Measurements from ENCODE around the gene NRTN.
"Not testable (repeated sequence)": the region's sequence is repeated elsewhere in the genome, so short reads cannot be mapped to it uniquely, and the experiment has no call there.

Gene NRTN, protein sequence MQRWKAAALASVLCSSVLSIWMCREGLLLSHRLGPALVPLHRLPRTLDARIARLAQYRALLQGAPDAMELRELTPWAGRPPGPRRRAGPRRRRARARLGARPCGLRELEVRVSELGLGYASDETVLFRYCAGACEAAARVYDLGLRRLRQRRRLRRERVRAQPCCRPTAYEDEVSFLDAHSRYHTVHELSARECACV

GRCh38 chr19:5804516-5805461 is at the start of gene NRTN:
Gene NRTN (plus strand): TSS chr19:5805067. CDS start chr19:5824166, 19,099 bp downstream.
- DNase-seq = peak; percentile 62

- no peak for DNase-seq
Measured at GRCh38 chr19:5762608-5763217, 42.2 kb upstream of the NRTN start.

GRCh38 chr19:5765220-5765619 is 39.6 kb upstream of the NRTN start:
- DNase-seq = no peak

DNA sequence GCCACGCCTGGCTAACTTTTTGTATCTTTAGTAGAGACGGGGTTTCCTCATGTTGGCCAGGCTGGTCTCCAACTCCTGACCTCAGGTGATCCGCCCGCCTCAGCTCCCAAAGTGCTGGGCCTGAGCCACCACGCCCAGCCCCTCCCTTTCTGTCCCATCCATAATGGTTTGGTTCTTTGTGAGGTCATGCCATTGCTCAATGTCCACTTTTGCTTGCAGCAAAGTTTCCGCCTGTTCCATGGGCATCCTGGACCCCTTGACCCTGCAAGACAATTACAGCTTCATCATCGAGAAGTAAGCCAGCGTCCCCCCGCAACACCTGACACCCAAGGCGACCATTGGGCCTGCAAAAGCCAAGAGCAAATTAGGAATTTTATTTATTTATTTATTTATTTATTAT is 36.9 kb upstream of the NRTN start:
- no peak for DNase-seq

DNA sequence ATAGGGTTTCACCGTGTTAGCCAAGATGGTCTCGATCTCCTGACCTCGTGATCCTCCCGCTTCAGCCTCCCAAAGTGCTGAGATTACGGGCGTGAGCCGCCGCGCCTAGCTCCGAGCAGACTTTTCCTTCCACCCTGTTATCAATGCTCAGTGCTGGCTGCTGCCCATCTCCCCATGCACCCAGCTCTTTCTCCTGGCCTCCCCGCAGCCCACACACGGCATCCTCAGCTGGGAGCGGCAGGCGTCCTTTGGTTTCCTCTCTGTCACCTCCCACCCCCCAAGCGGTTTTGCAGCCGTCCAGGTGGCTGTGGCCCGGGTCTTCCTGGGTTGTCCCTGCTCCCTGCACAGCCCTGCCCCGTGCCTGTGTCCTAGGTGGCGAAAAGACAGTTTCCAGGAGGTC is 32.5 kb upstream of the NRTN start:
- DNase-seq = no peak

DNA sequence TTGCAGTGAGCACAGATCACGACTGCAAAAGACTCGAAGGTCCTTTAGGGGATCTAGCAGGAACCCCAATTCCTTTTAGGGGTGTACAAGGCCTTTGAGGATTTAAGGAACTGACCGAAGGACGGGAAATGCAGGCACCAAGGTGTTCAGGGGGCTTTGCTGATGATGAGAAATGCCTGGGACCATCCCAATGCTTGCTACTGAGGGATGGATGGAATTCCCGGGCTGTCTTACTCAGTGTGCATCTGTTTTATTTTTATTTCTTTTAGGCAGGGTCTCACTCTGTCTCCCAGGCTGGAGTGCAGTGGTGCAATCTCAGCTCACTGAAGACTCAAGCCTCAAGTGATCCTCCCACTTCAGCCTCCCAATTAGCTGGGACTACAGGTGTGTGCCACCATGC is 31.6 kb upstream of the NRTN start:
- DNase-seq = no peak

DNA sequence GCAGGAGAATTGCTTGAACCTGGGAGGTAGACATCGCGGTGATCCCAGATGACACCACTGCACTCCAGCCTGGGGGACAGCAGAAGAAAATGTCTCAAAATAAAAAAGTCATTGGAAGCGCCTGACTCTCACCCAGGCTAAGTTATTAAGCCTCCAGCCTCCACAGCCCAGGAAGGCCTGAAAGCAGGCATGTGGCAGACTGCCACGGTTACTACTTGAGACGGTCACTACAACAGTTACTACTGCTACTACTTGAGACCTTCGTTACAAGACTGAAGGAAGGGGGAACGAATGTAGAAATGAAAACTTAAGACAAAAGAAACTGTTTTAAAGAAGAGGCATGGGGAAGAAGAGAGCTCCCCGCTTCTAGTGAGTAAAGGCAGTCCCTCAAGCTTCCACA is 29.9 kb upstream of the NRTN start:
- no peak for DNase-seq

DNA sequence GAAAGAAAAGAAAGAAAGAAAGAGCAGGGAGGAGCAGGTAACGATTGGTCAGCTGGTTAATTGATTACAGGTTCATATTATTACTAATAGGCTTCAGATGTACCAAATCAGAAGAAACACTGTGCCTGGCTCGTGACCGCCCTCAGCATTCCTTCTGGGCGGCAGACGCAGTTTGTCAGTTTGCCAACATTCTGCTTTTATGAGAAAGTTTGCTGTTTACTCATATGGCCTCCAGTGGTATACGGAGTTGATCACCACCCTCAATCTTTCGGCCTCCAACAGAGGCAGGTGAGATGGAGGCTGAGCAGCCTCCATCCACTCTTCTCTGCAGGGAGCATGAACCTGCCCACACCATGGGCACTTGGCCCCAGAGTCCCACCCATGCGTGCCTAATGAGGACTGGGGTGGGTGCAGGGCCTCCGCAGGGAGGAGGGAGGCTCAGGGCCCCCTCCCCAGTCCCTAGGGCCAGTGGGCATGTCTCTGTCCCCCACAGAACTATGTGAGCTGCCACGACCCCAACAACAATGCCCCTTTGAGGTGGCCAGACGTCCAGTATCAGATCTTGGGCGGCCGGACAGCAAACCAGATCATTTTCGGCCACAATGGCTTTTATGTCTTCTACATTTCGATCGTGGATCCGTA is 29.1 kb upstream of the NRTN start:
- DNase-seq = no peak

DNA sequence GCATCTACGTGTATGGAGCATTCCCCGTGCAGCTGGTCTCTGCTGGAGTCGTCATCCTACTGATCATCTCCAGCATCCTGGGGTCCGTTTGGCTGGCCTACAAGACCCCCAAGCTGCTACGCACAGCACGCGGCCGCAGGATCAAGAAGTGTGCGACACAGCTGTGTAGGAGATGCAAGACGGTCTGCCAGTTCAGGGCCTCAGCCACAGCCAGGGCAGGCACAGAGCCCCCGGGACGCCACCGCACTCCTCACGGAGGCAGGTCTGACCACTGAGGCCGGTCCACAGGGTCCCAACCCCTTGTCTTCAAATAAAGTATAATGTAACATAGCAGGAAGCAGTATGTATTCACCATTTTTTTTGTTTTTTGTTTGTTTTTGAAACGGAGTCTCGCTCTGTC is 26.5 kb upstream of the NRTN start:
- no peak for DNase-seq

DNA sequence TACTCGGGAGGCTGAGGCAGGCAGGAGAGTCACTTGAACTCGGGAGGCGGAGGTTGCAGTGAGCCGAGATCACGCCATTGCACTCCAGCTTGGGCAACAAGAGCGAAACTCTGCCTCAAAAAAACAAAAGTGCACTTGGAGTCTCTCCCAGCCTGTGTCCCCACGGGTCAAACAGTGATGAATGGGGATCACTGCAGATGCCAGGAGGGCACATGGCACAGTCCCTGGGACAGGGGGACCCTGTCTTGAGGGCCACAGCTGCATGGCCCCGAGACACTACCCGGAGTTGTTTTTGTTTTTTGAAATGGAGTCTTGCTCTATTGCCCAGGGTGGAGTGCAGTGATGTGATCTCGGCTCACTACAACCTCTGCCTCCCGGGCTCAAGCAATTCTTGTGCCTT is 24.0 kb upstream of the NRTN start:
- not testable (repeated sequence) for DNase-seq

DNA sequence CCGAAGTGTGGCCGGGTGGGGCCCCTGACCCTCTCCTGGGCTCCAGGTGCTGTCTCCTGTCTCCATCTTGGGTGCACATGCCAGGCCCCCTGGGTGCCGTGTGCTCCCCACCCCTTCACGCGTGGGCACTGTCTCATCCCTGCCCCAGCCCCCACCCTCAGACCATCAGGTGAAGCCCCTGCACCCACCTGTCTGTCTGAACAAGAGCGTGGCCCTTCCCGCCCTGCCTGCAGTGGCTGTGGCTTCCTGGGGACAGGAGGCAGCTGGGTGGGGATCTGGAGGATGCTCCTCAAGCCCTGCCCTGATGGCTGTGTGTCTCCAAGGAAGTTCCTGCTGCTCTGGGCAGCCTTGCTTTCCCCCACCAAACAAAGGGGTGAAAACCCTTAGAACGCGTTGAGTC is 22.5 kb upstream of the NRTN start:
- DNase-seq = no peak

- no peak for DNase-seq
Measured at GRCh38 chr19:5782945-5783919, 21.6 kb upstream of the NRTN start.

GRCh38 chr19:5784581-5785147 is 20.2 kb upstream of the NRTN start, which contains the start of gene PRR22:
Gene PRR22 (minus strand): TSS chr19:5784746. CDS start chr19:5784660, 86 bp downstream.
- DNase-seq = no peak

DNA sequence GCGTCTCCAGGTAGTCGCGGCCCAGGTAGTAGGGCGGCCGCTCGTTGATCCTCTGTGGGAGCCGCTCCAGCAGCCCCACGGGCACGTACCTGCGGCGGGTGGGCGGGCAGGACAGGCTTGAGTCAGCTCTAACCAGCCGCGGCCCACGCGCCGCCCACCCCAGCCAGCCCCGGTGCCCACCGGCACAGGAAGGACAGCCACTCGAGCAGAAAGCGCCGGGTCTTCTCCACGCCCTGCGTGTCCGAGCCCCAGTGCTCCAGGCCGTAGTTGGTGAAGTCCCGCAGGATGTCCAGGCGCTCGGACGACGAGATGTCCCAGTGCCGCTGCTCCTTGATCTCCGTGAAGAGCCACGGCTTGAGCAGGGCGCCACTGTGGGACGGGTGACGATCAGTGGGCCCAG is 19.4 kb upstream of the NRTN start:
- no peak for DNase-seq

DNA sequence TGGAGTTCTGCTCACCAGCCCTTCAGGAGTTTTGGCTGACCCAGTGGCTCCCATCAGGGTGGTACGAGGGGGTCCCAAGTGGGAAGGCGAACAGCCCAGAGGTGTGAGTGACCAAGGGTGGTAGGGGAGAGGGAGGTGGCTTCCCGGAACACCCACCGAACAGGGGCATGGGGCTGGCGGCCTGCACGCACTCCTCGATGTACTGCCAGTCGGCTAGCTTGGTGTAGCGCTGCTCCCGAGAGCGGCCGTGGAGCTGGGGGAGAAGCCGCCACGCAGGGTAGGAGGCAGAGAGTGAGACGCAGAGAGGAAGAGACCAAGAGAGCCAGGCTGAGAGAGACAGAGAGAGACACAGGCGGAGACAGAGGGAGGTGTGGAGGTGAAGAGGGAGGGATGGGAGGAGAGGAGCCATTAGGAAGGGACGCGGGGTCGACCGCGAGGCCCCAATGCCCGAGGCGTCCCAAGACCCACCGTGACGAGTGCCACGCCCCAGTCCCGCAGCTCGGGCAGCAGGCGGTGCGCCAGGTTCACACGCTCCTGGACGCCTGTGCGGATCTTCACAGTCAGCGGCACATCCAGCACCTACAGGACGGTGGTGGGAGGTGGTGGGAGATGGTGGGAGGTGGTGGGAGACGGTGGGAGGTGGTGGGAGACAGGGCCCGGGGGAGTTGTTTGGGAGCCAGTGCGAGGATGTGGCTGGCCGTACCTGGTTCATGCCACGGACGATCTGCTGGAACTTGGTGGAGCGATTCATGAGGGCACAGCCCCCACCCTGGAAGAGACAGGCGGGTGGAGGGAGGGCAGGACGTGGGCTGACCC is 18.1 kb upstream of the NRTN start:
- no peak for DNase-seq

- no peak for DNase-seq
Measured at GRCh38 chr19:5787409-5788182, 17.3 kb upstream of the NRTN start.

- DNase-seq = no peak
Measured at GRCh38 chr19:5788422-5788821, 16.4 kb upstream of the NRTN start.

DNA sequence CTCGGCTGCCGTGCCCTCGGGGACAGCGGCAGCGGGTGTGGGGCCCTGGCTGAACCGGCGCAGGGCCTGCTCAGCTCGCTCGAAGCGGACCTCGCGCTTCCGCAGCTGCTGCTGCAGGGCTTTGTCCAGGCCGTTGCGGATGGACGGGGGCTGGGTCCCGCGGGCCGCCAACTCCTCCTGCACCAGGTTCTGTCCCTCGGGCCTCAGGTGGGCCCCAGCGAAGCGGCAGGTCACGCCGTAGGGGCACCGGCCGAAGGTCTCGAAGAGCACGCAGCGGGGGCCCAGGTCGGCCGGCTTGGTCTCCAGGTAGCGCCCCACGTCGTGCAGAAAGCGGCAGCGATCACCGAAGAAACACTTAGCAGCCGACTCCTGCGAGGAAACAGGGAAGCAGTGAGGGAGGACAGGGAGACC is 15.5 kb upstream of the NRTN start:
- no peak for DNase-seq

GRCh38 chr19:5789886-5790558 is 14.8 kb upstream of the NRTN start:
- no peak for DNase-seq

Data from stimulated activated CD4-positive, alpha-beta T cell treated with anti-CD3 and anti-CD28 coated beads, Interleukin-12 subunit alpha, Interleukin-12 subunit beta, amount 100 ng/mL, for 4 hours (primary cell).